ENCODE measurements around the gene CLCF1. TPM values are rescaled to one million over a fixed set of nuclear protein-coding genes. Genes with fewer than 3 reads are reported as not detected.
"Not testable (repeated sequence)": the region's sequence is repeated elsewhere in the genome, so short reads cannot be mapped to it uniquely, and the experiment has no call there.

CLCF1 gene
- total RNA-seq, 1 donor from 2014 or later = 0.27 TPM

- DNase-seq; ATAC-seq (ENCODE audit: poor library complexity); intact Hi-C loops (cut with DNase I): not testable (repeated sequence)
Measured at GRCh38 chr11:67318876-67319275, 54.5 kb downstream of the CLCF1 start.

GRCh38 chr11:67317888-67318555 lies 55.4 kb downstream of the CLCF1 start:
- DNase-seq = no peak
- ATAC-seq (ENCODE audit: poor library complexity) = peak; percentile 40
- intact Hi-C loops (cut with DNase I) = loop anchor here (1.0 kb wide), 1 partner anchor 52 kb away; the partner anchor contains the start of gene GRK2

- DNase-seq (peak; percentile 97), ATAC-seq (ENCODE audit: poor library complexity) (peak; percentile 96)
- intact Hi-C loops (cut with DNase I) = loop anchor here (1.0 kb wide), 1 partner anchor 51 kb away; the partner anchor contains the start of gene GRK2
Measured at GRCh38 chr11:67317205-67317887, 56.1 kb downstream of the CLCF1 start.

GRCh38 chr11:67316882-67317204 lies 56.6 kb downstream of the CLCF1 start:
- intact Hi-C loops (cut with DNase I) = loop anchor here (1.0 kb wide), 1 partner anchor 51 kb away; the partner anchor contains the start of gene GRK2
- no peak for ATAC-seq (ENCODE audit: poor library complexity)
- no peak for DNase-seq

GRCh38 chr11:67315325-67315909 lies 58.0 kb downstream of the CLCF1 start:
- DNase-seq (no peak), ATAC-seq (ENCODE audit: poor library complexity) (no peak)
- intact Hi-C loops (cut with DNase I) = no loop called here

- DNase-seq (no peak), ATAC-seq (ENCODE audit: poor library complexity) (no peak)
- intact Hi-C loops (cut with DNase I) = no loop called here
Measured at GRCh38 chr11:67314218-67314617, 59.2 kb downstream of the CLCF1 start.

Other genes with a start within 250 kb of the CLCF1 start
- gene GRK2, start 107.1 kb downstream of the CLCF1 start, total RNA-seq = 53.4 TPM
- gene ANKRD13D, start 84.3 kb downstream of the CLCF1 start, total RNA-seq = 11.6 TPM
- 12.1 TPM for gene SSH3, start 70.1 kb downstream of the CLCF1 start, total RNA-seq
- 39.9 TPM for gene POLD4, start 20.1 kb downstream of the CLCF1 start, total RNA-seq
- 5.7 TPM for gene RAD9A, start 18.4 kb upstream of the CLCF1 start, total RNA-seq
- gene PPP1CA, start 28.3 kb upstream of the CLCF1 start, total RNA-seq = 103 TPM
- 1.00 TPM for gene TBC1D10C, start 30.5 kb upstream of the CLCF1 start, total RNA-seq
- gene CARNS1, start 42.1 kb upstream of the CLCF1 start, total RNA-seq = 15.0 TPM
- gene RPS6KB2, start 54.9 kb upstream of the CLCF1 start, total RNA-seq = 24.6 TPM
- gene PTPRCAP, start 64.1 kb upstream of the CLCF1 start, total RNA-seq = 1.0 TPM
- 27.1 TPM for gene CORO1B, start 69.9 kb upstream of the CLCF1 start, total RNA-seq
- not detected for gene GPR152, start 79.1 kb upstream of the CLCF1 start, total RNA-seq
- 0.75 TPM for gene CABP4, start 81.8 kb upstream of the CLCF1 start, total RNA-seq
- 82.9 TPM for gene TMEM134, start 95.7 kb upstream of the CLCF1 start, total RNA-seq
- 50.6 TPM for gene AIP, start 109.4 kb upstream of the CLCF1 start, total RNA-seq
- 39.0 TPM for gene PITPNM1, start 131.8 kb upstream of the CLCF1 start, total RNA-seq
- 57.8 TPM for gene CDK2AP2, start 134.6 kb upstream of the CLCF1 start, total RNA-seq
- not detected for gene CABP2, start 149.8 kb upstream of the CLCF1 start, total RNA-seq
- gene GSTP1, start 210.2 kb upstream of the CLCF1 start, total RNA-seq = 361 TPM
- 754 TPM for gene NDUFV1, start 233.3 kb upstream of the CLCF1 start, total RNA-seq

Measured in Right ventricle myocardium superior (tissue), 1 donor.